ENCODE measurements around the gene HNRNPU.

HNRNPU gene

GRCh38 chr1:244864253-244865027 lies at the start of gene HNRNPU:
TSS of gene HNRNPU (minus strand) at chr1:244864543. CDS start at chr1:244864307, 236 bp downstream.
- peak; percentile 97 for DNase-seq

- no peak for DNase-seq
Observed at GRCh38 chr1:244913806-244914205, 49.5 kb upstream of the HNRNPU start.

GRCh38 chr1:244904119-244904518 lies 39.8 kb upstream of the HNRNPU start:
- no peak for DNase-seq

GRCh38 chr1:244901400-244902015 lies 37.2 kb upstream of the HNRNPU start:
- no peak for DNase-seq

GRCh38 chr1:244897476-244898254 lies 33.3 kb upstream of the HNRNPU start:
- no peak for DNase-seq

- no peak for DNase-seq
Observed at GRCh38 chr1:244896550-244896949, 32.2 kb upstream of the HNRNPU start.

GRCh38 chr1:244893836-244894235 lies 29.5 kb upstream of the HNRNPU start:
- no peak for DNase-seq

GRCh38 chr1:244887281-244887680 lies 22.9 kb upstream of the HNRNPU start:
- DNase-seq: no peak

- DNase-seq: no peak
Observed at GRCh38 chr1:244881552-244882280, 17.4 kb upstream of the HNRNPU start.

GRCh38 chr1:244878681-244879080 lies 14.3 kb upstream of the HNRNPU start:
- DNase-seq: no peak

GRCh38 chr1:244876228-244876910 lies 12.0 kb upstream of the HNRNPU start:
- no peak for DNase-seq

- no peak for DNase-seq
Observed at GRCh38 chr1:244874974-244875579, 10.7 kb upstream of the HNRNPU start.

- DNase-seq: no peak
Observed at GRCh38 chr1:244869950-244870349, 5.6 kb upstream of the HNRNPU start.

GRCh38 chr1:244869364-244869827 lies 5.1 kb upstream of the HNRNPU start:
- no peak for DNase-seq

GRCh38 chr1:244868484-244869363 lies 4.4 kb upstream of the HNRNPU start:
- DNase-seq: no peak

GRCh38 chr1:244866355-244866754 lies 2.0 kb upstream of the HNRNPU start:
- DNase-seq: no peak

GRCh38 chr1:244865820-244866219 lies 1.5 kb upstream of the HNRNPU start:
- DNase-seq: no peak

GRCh38 chr1:244865028-244865371 lies 657 bp upstream of the HNRNPU start:
- peak; percentile 53 for DNase-seq

- DNase-seq: no peak
Observed at GRCh38 chr1:244863491-244864252, 671 bp downstream of the HNRNPU start.

Measured in CD4-positive, alpha-beta T cell treated with Interleukin-17A for 4 hours (primary cell).